ENCODE results near the gene PEA15. TPM values are rescaled to one million over a fixed set of nuclear protein-coding genes. Genes with fewer than 3 reads are reported as not detected.

The PEA15 gene
- total RNA-seq, 4 donors from 2014 or later = 25.8 to 92.5 (median 27.3) TPM

DNA sequence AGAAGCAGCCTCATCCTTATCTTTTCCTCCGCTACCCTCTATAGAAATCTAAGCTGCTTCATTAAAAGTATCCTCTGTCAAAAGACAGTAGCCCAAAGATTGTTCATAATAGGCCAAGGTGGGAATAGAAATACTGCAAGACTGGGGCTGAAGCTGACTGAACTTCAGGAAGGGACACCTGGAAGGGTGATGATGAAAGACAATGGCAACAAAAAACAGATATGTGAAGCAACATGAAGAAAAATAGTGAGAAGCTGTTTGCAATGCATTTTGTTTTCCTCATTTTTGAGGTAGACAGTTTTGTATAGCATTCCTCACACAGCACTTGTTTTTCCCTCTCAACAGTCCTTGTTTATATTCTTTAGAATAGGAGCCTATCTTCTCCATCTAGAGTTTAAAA is 40.2 kb downstream of the PEA15 start:
- Histone ChIP-seq H3K4me3 (no peak overlapping the region), H3K9me3 (no peaks in the 10 kb centered on the region), H3K4me1 (no peaks in the 10 kb centered on the region), H3K27ac (no peak overlapping the region), H3K36me3 (peaks cover 0 to 20% (median 6%) of the 10 kb centered on the region in 4 donors), H3K27me3 (no peaks in the 10 kb centered on the region)
- no peak for DNase-seq
- 87% methylated on average over 1 of the region's 1 CpG; no CpG with 5 or more reads in 1 of the 2 donors for WGBS, 2 donors (ENCODE audit: low coverage in 1 of 2)
- intact Hi-C loops (cut with DNase I; ENCODE audit: low total_unique reads) (no loop called here), in situ Hi-C loops (cut with MboI; ENCODE audit: low pct_ligation_motif_present in 1 of 4, low pct_unique_long_range_greater_than_20kb in 1 of 4, low sequenced_read_pairs in 3 of 4) (no loop called here)
- TF ChIP-seq POLR2AphosphoS5 (IDR thresholded peaks at IDR 0.05) (no peak), POLR2A (IDR thresholded peaks at IDR 0.05) (no peak)
- TF ChIP-seq, protein P1, sequence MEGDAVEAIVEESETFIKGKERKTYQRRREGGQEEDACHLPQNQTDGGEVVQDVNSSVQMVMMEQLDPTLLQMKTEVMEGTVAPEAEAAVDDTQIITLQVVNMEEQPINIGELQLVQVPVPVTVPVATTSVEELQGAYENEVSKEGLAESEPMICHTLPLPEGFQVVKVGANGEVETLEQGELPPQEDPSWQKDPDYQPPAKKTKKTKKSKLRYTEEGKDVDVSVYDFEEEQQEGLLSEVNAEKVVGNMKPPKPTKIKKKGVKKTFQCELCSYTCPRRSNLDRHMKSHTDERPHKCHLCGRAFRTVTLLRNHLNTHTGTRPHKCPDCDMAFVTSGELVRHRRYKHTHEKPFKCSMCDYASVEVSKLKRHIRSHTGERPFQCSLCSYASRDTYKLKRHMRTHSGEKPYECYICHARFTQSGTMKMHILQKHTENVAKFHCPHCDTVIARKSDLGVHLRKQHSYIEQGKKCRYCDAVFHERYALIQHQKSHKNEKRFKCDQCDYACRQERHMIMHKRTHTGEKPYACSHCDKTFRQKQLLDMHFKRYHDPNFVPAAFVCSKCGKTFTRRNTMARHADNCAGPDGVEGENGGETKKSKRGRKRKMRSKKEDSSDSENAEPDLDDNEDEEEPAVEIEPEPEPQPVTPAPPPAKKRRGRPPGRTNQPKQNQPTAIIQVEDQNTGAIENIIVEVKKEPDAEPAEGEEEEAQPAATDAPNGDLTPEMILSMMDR (IDR thresholded peaks at IDR 0.05) = no peak

DNA sequence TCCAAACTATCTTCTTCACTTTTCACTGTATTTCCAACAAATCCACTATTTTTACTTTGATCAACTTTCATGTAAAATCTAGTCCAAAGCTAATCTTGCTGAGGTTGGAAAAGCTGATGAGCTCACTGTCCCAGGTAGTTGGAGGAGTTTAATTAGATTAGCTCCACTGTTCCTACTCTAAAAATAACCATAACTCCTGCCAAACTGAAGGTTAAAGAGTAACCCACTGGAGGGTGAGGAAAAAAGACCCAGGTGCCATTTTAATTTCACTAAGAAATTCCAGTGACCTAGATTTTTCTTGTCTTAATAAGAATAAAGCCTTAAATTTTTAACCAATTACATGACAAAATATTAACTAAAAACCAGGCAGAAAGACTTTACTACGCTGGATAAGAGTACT is 41.9 kb downstream of the PEA15 start:
- Histone ChIP-seq H3K4me1 (peaks cover 0 to 15% (median 0%) of the 10 kb centered on the region in 4 donors), H3K27ac (no peak overlapping the region), H3K27me3 (no peaks in the 10 kb centered on the region), H3K4me3 (no peak overlapping the region), H3K9me3 (no peaks in the 10 kb centered on the region), H3K36me3 (peaks cover 0 to 9% (median 5%) of the 10 kb centered on the region in 4 donors)
- in situ Hi-C loops (cut with MboI; ENCODE audit: low pct_ligation_motif_present in 1 of 4, low pct_unique_long_range_greater_than_20kb in 1 of 4, low sequenced_read_pairs in 3 of 4) = no loop called here
- 92 to 94% methylated on average over 1 of the region's 1 CpG for WGBS, 2 donors (ENCODE audit: low coverage in 1 of 2)
- TF ChIP-seq, protein P1 (IDR thresholded peaks at IDR 0.05) = no peak
- TF ChIP-seq EP300 (IDR thresholded peaks at IDR 0.05; ENCODE audit: low read depth) (no peak), POLR2AphosphoS5 (IDR thresholded peaks at IDR 0.05) (no peak)
- DNase-seq = no peak
- intact Hi-C loops (cut with DNase I; ENCODE audit: low total_unique reads) = no loop called here

DNA sequence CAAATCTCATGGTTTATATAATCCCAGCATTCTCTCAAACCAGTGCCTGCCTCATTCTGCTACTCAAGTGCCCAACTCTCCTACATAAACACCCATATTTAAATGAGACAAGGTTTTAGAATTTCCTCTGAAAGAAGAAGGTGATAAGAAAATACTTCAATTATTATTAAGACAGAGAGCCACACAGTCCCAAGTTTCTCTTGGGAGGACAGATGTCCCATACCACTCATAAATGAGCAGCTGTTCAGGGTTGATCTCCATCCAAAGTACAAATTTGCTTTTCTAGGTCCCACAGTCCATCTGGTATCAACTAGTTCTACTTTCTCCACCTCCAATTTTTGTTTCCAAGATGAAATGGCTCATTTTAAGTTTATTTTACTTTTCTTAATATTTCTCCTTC is 45.8 kb downstream of the PEA15 start:
- H3K9me3 ChIP-seq = no peaks in the 10 kb centered on the region
- TF ChIP-seq POLR2A (IDR thresholded peaks at IDR 0.05) (no peak), EP300 (IDR thresholded peaks at IDR 0.05; ENCODE audit: low read depth) (no peak), POLR2AphosphoS5 (IDR thresholded peaks at IDR 0.05) (no peak)
- TF ChIP-seq, protein P1 (IDR thresholded peaks at IDR 0.05) = no peak
- no peaks in the 10 kb centered on the region for H3K36me3 ChIP-seq
- H3K4me3 ChIP-seq = no peak overlapping the region
- H3K27ac ChIP-seq = peak overlapping the region in 3 of 4 donors; percentile 14 to 43 (median 21)
- H3K4me1 ChIP-seq = peaks cover 0 to 22% (median under 1%) of the 10 kb centered on the region in 4 donors
- H3K27me3 ChIP-seq = no peaks in the 10 kb centered on the region
- intact Hi-C loops (cut with DNase I; ENCODE audit: low total_unique reads) (loop anchor here (5.0 kb wide), 1 partner anchor 54 kb away; no protein-coding TSS in a partner anchor), in situ Hi-C loops (cut with MboI; ENCODE audit: low pct_ligation_motif_present in 1 of 4, low pct_unique_long_range_greater_than_20kb in 1 of 4, low sequenced_read_pairs in 3 of 4) (loop anchor here in 1 of 4 donors (10.0 kb wide), 1 partner anchor 56 kb away; the partner anchor contains the start of gene CASQ1)
- no peak for DNase-seq

DNA sequence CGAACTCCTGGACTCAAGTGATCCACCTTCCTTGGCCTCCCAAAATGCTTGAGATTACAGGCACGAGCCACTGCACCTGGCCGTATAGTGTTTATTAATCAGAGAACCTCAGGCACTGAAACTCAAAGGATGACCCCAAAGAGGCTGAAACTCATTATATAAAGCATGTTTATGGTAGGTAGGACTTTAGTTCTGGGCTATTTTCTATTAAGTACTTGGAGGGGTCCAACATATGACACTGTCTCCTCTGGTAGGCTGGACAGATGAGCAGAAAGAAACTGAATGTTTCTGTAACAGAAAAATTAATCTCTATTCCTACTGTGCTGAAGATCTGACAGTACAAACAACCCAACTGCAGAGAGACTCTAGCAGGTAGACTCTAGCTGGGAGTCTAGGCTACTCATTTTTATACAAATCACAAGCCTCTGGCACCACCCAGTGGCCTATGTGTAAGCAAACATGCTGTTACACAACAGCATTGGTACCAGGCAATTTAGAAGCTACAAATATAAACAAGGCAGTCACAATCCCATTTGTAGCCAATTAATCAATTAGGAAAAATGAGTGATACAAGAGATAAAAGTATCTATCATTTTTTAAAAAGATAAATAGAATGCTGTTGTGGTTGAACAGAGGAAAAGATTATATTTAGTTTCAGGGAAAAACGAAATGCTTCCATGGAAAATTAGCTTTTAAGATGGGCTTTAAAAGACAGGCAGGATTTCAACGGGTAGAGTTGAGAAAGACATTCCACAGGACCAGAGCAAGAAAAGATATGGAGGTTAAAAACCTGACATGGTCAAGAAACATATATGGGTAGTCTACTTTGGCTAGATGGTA is 46.7 kb downstream of the PEA15 start:
- Histone ChIP-seq H3K27me3 (no peaks in the 10 kb centered on the region), H3K27ac (peak overlapping the region in 2 of 4 donors; percentile 23 to 43), H3K4me1 (peaks cover 5 to 31% (median 7%) of the 10 kb centered on the region in 4 donors), H3K36me3 (no peaks in the 10 kb centered on the region), H3K9me3 (no peaks in the 10 kb centered on the region), H3K4me3 (no peak overlapping the region)
- in situ Hi-C loops (cut with MboI; ENCODE audit: low pct_ligation_motif_present in 1 of 4, low pct_unique_long_range_greater_than_20kb in 1 of 4, low sequenced_read_pairs in 3 of 4) = loop anchor here in 1 of 4 donors (10.0 kb wide), 1 partner anchor 57 kb away; the partner anchor contains the start of gene CASQ1
- DNase-seq = peak; percentile 67
- 68 to 73% methylated on average over 4 to 5 of the region's 5 CpGs for WGBS, 2 donors (ENCODE audit: low coverage in 1 of 2)
- TF ChIP-seq POLR2A (IDR thresholded peaks at IDR 0.05) = no peak
- TF ChIP-seq, protein P1 (IDR thresholded peaks at IDR 0.05) = peak; percentile 60 to 72 (median 63)
- intact Hi-C loops (cut with DNase I; ENCODE audit: low total_unique reads) = loop anchor here (5.0 kb wide), 1 partner anchor 55 kb away; no protein-coding TSS in a partner anchor
